ENCODE data around the gene TMC3. TPM values are rescaled to one million over a fixed set of nuclear protein-coding genes. Genes with fewer than 3 reads are reported as not detected.
"Not testable (repeated sequence)": the region's sequence is repeated elsewhere in the genome, so short reads cannot be mapped to it uniquely, and the experiment has no call there.

The TMC3 gene
- total RNA-seq, 1 donor from 2014 or later, result not detected

DNA sequence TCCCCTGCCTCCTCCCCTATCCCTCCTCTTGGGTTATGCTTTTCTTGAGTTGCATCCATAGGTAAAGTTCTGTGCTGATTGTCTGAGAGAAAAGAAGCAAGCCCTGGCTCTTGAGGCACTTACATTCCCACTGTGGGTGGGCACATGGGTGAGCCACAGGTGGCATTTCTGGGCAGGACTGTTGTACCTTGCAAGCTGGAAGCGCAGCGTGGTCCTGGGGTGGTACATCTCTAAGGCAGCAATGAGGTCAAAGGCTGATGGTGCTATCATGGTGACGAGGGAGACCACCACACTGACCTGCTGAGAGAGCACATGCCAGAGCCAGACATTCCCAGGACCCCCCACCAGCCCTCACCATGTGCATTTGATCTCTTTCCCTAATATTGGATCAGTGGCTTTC, 24.7 kb downstream of the TMC3 start:
- Mint-ChIP-seq H3K9me3 (ENCODE audit: low read depth) (no peaks in the 10 kb centered on the region), H3K27ac (ENCODE audit: unreplicated experiment) (no peak overlapping the region), H3K27me3 (ENCODE audit: low read depth) (peaks cover 9% of the 10 kb centered on the region), H3K36me3 (ENCODE audit: low read depth) (no peaks in the 10 kb centered on the region), H3K4me3 (ENCODE audit: unreplicated experiment) (no peak overlapping the region), H3K4me1 (ENCODE audit: low read depth) (no peaks in the 10 kb centered on the region)
- DNase-seq (ENCODE audit: low spot score), result no peak
- TF ChIP-seq, protein P1, sequence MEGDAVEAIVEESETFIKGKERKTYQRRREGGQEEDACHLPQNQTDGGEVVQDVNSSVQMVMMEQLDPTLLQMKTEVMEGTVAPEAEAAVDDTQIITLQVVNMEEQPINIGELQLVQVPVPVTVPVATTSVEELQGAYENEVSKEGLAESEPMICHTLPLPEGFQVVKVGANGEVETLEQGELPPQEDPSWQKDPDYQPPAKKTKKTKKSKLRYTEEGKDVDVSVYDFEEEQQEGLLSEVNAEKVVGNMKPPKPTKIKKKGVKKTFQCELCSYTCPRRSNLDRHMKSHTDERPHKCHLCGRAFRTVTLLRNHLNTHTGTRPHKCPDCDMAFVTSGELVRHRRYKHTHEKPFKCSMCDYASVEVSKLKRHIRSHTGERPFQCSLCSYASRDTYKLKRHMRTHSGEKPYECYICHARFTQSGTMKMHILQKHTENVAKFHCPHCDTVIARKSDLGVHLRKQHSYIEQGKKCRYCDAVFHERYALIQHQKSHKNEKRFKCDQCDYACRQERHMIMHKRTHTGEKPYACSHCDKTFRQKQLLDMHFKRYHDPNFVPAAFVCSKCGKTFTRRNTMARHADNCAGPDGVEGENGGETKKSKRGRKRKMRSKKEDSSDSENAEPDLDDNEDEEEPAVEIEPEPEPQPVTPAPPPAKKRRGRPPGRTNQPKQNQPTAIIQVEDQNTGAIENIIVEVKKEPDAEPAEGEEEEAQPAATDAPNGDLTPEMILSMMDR (IDR thresholded peaks at IDR 0.05), result no peak

DNA sequence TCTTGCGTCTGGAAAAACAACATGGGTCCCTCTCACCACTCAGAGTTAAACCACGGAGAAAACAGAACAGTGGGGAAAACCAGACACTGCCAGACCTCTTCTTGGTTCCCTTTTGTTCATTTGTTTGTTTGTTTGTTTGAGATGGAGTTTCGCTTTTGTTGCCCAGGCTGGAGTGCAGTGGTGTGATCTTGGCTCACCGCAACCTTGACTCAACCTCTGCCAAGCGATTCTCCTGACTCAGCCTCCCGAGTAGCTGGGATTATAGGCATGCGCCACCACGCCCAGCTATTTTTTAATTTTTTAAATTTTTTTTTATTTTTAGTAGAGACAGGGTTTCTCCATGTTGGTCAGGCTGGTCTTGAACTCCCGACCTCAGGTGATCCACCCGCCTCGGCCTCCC, 25.3 kb downstream of the TMC3 start:
- H3K4me3 Mint-ChIP-seq (ENCODE audit: unreplicated experiment); H3K4me1 Mint-ChIP-seq (ENCODE audit: low read depth); DNase-seq (ENCODE audit: low spot score); H3K27ac Mint-ChIP-seq (ENCODE audit: unreplicated experiment); H3K27me3 Mint-ChIP-seq (ENCODE audit: low read depth); H3K36me3 Mint-ChIP-seq (ENCODE audit: low read depth); H3K9me3 Mint-ChIP-seq (ENCODE audit: low read depth): not testable (repeated sequence)

DNA sequence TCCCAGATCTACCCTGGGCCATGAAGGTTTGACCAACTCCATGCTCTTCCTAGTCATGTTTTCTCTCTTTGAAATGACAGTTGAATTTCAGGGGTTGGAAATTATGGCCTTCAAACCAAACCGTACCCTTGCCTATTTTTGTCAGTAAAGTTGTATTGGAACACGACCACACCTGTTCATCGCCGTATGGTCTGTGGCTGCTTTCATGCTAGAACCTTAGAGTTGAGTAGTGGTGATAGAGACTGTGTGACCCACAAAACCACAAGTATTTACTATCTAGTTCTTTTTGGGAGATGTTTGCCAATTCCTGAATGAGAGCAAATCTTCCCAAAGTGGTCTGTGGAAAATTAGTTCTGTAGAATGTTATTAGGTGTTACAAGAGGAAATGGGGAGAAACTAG, 26.1 kb downstream of the TMC3 start:
- DNase-seq (ENCODE audit: low spot score), result no peak
- Mint-ChIP-seq H3K9me3 (ENCODE audit: low read depth) (no peaks in the 10 kb centered on the region), H3K36me3 (ENCODE audit: low read depth) (no peaks in the 10 kb centered on the region), H3K4me1 (ENCODE audit: low read depth) (no peaks in the 10 kb centered on the region), H3K27me3 (ENCODE audit: low read depth) (peaks cover 7% of the 10 kb centered on the region), H3K4me3 (ENCODE audit: unreplicated experiment) (no peak overlapping the region), H3K27ac (ENCODE audit: unreplicated experiment) (no peak overlapping the region)
- TF ChIP-seq, protein P1 (IDR thresholded peaks at IDR 0.05), result no peak

DNA sequence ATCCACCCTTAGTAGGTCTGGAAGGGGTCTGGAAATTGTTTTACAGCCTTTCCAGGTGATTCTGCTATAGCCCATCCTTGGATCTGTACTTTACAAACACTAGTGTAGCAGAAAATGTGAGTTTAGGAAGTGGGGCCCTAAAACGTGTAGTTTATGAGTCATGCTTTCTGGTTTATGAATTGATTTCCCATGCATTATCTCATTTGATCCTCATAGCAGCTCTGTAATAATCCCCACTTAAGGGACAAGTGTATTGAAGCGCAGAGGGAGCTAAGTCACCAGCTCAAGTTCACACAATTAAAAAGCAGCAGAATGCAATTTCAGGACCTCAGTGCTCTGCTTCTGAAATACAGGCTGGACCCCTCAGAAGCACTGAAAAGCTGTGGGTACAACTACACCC, 27.4 kb downstream of the TMC3 start:
- DNase-seq (ENCODE audit: low spot score), result no peak
- Mint-ChIP-seq H3K27ac (ENCODE audit: unreplicated experiment) (no peak overlapping the region), H3K9me3 (ENCODE audit: low read depth) (no peaks in the 10 kb centered on the region), H3K27me3 (ENCODE audit: low read depth) (peaks cover 4% of the 10 kb centered on the region), H3K36me3 (ENCODE audit: low read depth) (no peaks in the 10 kb centered on the region), H3K4me1 (ENCODE audit: low read depth) (no peaks in the 10 kb centered on the region), H3K4me3 (ENCODE audit: unreplicated experiment) (no peak overlapping the region)
- TF ChIP-seq, protein P1 (IDR thresholded peaks at IDR 0.05), result no peak

DNA sequence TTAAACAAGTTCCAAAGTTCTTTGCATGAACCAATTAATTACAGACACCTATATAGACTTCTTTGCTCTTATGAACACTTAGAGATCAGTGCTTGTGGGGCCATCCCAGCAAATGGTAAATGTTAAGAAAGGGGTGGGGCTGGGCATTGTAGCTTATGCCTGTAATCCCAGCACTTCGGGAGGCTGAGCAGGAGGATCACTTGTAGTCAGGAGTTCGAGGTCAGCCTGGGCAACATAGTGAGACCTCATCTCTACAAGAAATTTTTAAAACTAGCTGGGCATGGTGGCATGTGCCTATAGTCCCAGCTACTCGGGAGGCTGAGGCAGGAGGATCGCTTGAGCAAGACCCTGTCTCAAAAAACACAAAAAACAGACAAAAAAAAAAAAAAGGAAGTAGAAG, 30.6 kb downstream of the TMC3 start:
- DNase-seq (ENCODE audit: low spot score), result no peak
- no peaks in the 10 kb centered on the region for H3K9me3 Mint-ChIP-seq (ENCODE audit: low read depth)
- TF ChIP-seq, protein P1 (IDR thresholded peaks at IDR 0.05), result no peak
- peaks cover 17% of the 10 kb centered on the region for H3K4me1 Mint-ChIP-seq (ENCODE audit: low read depth)
- peaks cover 3% of the 10 kb centered on the region for H3K27me3 Mint-ChIP-seq (ENCODE audit: low read depth)
- no peaks in the 10 kb centered on the region for H3K36me3 Mint-ChIP-seq (ENCODE audit: low read depth)
- no peak overlapping the region for H3K27ac Mint-ChIP-seq (ENCODE audit: unreplicated experiment)
- no peak overlapping the region for H3K4me3 Mint-ChIP-seq (ENCODE audit: unreplicated experiment)

DNA sequence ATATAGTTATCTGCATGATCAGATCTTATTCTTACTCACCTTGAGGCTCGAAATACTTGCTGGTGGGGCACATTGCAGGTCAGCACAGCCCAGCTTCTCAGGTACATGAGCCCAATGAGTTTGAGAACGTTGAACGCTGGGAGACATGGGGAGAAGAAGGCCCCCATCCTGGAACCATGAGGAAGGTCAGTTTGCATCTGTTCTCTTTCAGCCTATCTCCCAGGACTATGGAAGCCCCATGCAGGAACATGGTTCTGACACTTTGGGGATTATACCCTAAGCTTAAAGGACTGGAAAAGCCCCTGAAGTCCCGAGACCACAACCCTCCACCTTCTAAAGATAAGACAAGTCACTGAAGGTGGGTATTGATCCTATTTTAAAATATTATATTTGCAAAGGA, 32.7 kb downstream of the TMC3 start:
- Mint-ChIP-seq H3K4me1 (ENCODE audit: low read depth) (peaks cover 35% of the 10 kb centered on the region), H3K27me3 (ENCODE audit: low read depth) (peaks cover 3% of the 10 kb centered on the region), H3K4me3 (ENCODE audit: unreplicated experiment) (no peak overlapping the region), H3K27ac (ENCODE audit: unreplicated experiment) (no peak overlapping the region), H3K36me3 (ENCODE audit: low read depth) (no peaks in the 10 kb centered on the region), H3K9me3 (ENCODE audit: low read depth) (no peaks in the 10 kb centered on the region)
- no peak for DNase-seq (ENCODE audit: low spot score)
- TF ChIP-seq, protein P1 (IDR thresholded peaks at IDR 0.05), result no peak
